Omental fat pad (tissue), 4 donors: ENCODE results near the gene ENTPD8. TPM values are rescaled to one million over a fixed set of nuclear protein-coding genes. Genes with fewer than 3 reads are reported as not detected.
A peak's percentile ranks its signal among the peaks of the same experiment; 100 is the strongest.

ENCODE experiments used
- ATAC-seq: fragments of 150-250 bp; one replicate; pipeline ENCODE4 v1.9.1; 2016; ENCODE audit warnings: mild to moderate bottlenecking, moderate library complexity; ENCODE audit not compliant: low FRiP score
- DNase-seq: peaks from one replicate; pipeline ENCODE4 v3.0.0-alpha.2; 2019; ENCODE audit warnings: low spot score
- total RNA-seq, 4 donors: library from RNA; depleted of rRNA; stranded (reverse); fragments of >200 nt; gene quantifications; one replicate each; pipeline ENCODE4 v1.1.0, GENCODE V29; 2016
- TF ChIP-seq, protein P1 (sequence below), 3 donors: fragments of 450-650 bp; IDR thresholded peaks; one replicate each; pipeline ENCODE4 v1.5.1; 2016 to 2017; ENCODE audit warnings: antibody characterized with exemption in 3 of 3, mild to moderate bottlenecking in 3 of 3, moderate library complexity in 2 of 3

ENTPD8 gene
- total RNA-seq, 4 donors from 2014 or later, result not detected

DNA sequence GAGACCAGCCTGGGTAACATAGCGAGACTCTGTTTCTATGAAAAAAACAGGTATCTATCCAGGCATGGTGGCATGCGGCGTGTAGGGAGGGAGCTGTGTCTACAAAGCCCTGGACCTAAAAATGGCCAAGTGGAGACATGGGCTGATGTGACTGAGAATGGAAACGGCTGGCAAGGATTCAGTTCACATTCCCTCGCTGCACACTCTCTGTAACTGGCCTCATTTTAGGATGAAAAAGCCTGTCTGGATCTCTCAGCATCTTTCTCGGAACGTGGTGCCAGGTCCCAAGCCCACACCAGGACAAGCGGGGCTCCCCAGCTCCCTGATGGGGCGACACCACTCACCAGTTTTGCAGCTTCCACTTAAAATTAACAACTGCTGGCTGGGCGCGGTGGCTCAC is 31.6 kb downstream of the ENTPD8 start:
- TF ChIP-seq, protein P1, sequence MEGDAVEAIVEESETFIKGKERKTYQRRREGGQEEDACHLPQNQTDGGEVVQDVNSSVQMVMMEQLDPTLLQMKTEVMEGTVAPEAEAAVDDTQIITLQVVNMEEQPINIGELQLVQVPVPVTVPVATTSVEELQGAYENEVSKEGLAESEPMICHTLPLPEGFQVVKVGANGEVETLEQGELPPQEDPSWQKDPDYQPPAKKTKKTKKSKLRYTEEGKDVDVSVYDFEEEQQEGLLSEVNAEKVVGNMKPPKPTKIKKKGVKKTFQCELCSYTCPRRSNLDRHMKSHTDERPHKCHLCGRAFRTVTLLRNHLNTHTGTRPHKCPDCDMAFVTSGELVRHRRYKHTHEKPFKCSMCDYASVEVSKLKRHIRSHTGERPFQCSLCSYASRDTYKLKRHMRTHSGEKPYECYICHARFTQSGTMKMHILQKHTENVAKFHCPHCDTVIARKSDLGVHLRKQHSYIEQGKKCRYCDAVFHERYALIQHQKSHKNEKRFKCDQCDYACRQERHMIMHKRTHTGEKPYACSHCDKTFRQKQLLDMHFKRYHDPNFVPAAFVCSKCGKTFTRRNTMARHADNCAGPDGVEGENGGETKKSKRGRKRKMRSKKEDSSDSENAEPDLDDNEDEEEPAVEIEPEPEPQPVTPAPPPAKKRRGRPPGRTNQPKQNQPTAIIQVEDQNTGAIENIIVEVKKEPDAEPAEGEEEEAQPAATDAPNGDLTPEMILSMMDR (IDR thresholded peaks at IDR 0.05), result no peak

DNA sequence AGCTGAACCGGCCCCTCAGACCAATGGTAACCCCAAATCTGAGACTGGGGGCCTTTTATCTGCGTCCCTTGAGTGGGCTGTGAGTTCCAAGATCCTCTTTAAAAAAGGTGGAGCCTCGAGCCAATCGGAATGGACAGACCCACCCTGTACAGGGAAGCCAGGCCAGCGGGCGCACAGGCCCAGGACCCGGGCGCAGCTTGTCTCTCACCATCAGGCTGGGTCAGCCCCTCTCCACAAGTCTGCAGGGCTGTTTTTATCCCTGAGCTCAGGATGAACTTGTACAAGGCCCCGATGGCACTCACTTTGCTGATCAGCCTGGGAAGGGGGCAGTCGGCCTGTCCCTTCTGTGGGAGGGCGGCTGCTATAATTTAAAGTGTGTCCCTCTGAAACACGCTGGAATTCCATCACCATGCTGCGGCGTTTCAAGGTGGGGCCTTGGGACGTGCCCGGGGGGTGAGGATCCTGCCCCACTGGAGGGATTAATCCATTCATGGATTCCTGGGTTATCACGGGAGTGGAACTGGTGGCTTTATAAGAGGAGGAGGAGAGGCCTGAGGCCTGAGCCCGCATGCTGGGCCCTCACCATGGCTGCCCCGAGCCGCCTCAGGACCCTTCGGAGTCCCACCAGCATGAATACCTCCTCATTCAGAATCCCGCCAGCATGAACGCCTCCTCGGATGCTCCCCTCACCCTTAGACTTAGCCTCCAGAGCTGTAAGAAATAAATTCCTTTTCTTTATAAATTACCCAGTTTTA is 32.3 kb downstream of the ENTPD8 start:
- ATAC-seq, result no peak
- TF ChIP-seq, protein P1 (IDR thresholded peaks at IDR 0.05), result no peak

More for the DNA sequence above, 31.6 kb downstream of the ENTPD8 start:
- DNase-seq (no peak), ATAC-seq (no peak)

DNA sequence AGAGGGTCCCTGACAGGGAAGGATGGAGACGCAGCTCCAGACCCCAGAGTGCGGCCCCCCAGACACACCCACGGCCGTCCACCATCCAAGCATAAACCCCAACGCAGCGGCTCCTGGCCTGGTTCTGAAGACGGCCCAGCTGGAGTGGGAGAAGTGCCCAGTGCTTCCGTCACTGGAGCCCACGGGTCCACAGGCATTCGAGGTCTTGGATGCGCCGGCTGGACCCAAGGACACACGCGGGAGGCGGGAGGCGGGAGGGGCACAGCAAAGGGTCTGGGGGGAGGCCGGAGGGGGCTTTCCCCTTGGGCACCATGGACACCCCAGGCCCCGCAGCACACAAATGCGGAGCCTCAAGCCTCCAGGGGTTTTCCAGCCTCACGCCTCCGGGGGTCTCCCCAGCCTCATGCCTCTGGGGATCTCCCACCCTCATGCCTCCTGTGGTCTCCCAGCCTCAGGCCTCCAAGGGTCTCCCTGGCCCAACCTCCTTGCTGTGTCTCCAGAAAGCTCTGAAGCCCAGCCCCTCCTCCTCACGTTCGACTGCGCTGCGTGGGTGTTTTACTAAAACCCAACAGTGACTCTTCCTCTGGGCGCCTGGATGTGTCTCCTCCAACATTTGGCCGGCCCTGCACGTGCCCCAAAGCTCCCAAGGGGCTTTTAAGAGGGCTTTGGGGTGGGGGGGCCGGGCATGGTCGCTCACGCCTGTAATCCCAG is 33.4 kb downstream of the ENTPD8 start:
- DNase-seq (no peak), ATAC-seq (no peak)
- TF ChIP-seq, protein P1 (IDR thresholded peaks at IDR 0.05), result no peak

More for the DNA sequence above, 32.3 kb downstream of the ENTPD8 start:
- no peak for DNase-seq

DNA sequence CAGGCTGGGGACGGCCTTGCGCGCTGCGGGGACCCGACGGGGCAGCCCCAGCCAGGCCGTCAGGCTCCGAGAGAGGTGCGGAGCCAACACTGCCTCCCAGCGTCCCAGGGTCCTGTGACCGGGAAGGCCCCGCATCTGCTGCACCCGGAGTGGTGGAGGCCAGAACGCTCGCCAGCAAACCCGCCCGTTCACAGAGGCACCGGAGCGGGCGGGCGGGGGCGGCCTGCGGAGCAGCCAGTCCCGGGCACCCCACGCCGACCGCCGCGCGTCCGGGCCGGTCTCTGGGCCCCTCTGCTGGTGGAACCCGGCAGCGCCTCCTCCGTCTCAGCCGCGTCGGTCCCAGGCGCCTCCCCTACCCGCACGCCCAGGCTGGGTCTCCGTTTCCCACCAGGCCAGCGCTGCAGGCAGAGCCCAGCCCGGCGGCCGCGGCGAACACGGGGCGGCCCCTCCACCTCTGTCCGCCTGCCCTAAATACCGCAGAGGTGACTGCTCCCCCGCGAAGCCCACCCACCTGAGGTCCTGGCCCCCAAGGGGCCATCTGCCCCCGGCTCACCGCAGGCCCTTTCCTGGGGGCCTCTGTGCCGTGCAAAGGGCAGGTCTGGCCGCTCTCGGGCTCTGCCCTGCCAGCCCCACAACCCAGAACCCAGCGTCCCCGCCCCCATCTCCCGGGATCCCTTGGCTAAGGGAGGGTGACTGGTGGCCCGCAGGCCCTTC is 34.1 kb downstream of the ENTPD8 start:
- ATAC-seq, result peak; percentile 78
- no peak for DNase-seq
- TF ChIP-seq, protein P1 (IDR thresholded peaks at IDR 0.05), result peak in 2 of 3 donors; percentile 62 to 64

DNA sequence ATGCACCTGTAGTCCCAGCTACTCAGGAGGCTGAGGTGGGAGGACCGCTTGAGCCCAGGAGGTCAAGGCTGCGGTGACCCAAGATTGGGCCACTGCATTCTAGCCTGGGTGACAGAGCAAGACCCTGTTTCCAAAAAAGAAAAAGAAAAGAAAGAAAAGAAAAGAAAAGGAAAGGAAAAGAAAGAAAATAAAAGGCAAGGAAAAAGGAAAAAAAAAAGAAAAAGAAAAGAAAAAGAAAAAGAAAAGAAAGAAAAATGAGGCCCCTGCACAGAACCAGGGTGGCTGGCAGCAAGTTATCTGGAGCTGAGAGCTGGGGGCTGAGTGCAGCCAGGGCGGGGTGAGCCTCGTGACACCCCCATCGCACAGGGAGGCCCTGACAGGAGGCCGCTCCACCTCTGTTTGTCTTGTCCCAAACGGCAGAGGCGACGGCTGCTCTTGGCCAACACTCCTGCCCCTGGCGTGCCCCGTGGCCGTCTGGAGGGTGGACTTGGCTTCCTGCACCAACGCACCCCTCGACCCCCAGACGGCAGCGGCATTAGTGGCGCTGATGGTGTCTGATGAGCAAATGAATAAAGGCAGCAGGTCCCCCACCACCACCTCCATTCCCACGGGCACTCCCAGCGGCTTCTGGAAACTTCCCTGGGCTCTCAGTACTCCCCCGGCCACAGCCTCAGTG is 34.9 kb downstream of the ENTPD8 start:
- no peak for DNase-seq
- no peak for ATAC-seq
- TF ChIP-seq, protein P1 (IDR thresholded peaks at IDR 0.05), result no peak

DNA sequence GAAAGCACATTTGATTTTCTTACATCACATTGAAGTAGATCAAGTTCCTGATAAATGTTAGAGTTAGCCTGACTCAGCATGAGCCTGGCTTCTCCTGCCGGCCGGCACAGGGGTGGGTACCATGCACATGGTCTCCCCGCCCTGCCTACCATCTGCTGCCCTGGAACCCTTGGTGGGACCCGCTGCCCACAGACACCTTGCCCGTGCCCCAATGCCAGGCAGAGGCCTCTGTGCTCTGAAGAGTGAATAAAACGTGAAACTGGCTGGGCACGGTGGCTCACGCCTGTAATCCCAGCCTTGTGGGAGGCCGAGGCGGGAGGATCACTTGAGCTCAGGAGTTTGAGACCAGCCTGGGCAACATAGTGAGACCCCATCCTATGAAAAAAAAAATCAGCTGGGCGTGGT is 35.5 kb downstream of the ENTPD8 start:
- no peak for ATAC-seq

More for the DNA sequence above, 35.5 kb downstream of the ENTPD8 start:
- no peak for DNase-seq
- TF ChIP-seq, protein P1 (IDR thresholded peaks at IDR 0.05), result no peak
